Thyroid gland (tissue), 4 donors: ENCODE results near the gene CROCC2.

Experiments used
- CTCF ChIP-seq, 6 experiments: fragments of 200-600 bp in 3 of 6; fragments of 450-650 bp in 3 of 6; sonication (generic) in 3 of 6; IDR thresholded peaks; one replicate each; pipeline ENCODE4 v1.5.1; 2016 to 2019; ENCODE audit warnings: antibody characterized with exemption in 6 of 6, mild to moderate bottlenecking in 2 of 6, inconsistent platforms in 1 of 6, moderate library complexity in 1 of 6
- POLR2A ChIP-seq, 2 donors: fragments of 450-650 bp; IDR thresholded peaks; one replicate each; pipeline ENCODE4 v1.6.1; 2017; ENCODE audit warnings: antibody characterized with exemption in 2 of 2, mild to moderate bottlenecking in 2 of 2, moderate library complexity in 1 of 2

- TF ChIP-seq CTCF (IDR thresholded peaks at IDR 0.05) (no peak), POLR2A (IDR thresholded peaks at IDR 0.05) (no peak)
These were observed 39.9 kb downstream of the CROCC2 start for GRCh38 chr2:240946046-240946445.
